ENCODE measurements around the gene SLC13A3.

GRCh38 chr20:46602429-46602828, 48.8 kb downstream of the SLC13A3 start:
- TF ChIP-seq, protein P1, sequence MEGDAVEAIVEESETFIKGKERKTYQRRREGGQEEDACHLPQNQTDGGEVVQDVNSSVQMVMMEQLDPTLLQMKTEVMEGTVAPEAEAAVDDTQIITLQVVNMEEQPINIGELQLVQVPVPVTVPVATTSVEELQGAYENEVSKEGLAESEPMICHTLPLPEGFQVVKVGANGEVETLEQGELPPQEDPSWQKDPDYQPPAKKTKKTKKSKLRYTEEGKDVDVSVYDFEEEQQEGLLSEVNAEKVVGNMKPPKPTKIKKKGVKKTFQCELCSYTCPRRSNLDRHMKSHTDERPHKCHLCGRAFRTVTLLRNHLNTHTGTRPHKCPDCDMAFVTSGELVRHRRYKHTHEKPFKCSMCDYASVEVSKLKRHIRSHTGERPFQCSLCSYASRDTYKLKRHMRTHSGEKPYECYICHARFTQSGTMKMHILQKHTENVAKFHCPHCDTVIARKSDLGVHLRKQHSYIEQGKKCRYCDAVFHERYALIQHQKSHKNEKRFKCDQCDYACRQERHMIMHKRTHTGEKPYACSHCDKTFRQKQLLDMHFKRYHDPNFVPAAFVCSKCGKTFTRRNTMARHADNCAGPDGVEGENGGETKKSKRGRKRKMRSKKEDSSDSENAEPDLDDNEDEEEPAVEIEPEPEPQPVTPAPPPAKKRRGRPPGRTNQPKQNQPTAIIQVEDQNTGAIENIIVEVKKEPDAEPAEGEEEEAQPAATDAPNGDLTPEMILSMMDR (IDR thresholded peaks at IDR 0.05 in 4 of 5, conservative IDR thresholded peaks at IDR 0.05 in 1 of 5): no peak
- TF ChIP-seq POLR2A (IDR thresholded peaks at IDR 0.05): no peak

All from gastrocnemius medialis (tissue), 4 donors.